ENCODE results near the gene SSPN.

- TF ChIP-seq ZNF384 (IDR thresholded peaks at IDR 0.05) (no peak), FOXM1 (IDR thresholded peaks at IDR 0.05; ENCODE audit: borderline replicate concordance) (no peak), SUZ12 (IDR thresholded peaks at IDR 0.05) (no peak), BHLHE40 (IDR thresholded peaks at IDR 0.05; ENCODE audit: borderline replicate concordance) (no peak), HDGF (IDR thresholded peaks at IDR 0.05; ENCODE audit: borderline replicate concordance) (no peak), SP1 (IDR thresholded peaks at IDR 0.05) (no peak), ELF4 (IDR thresholded peaks at IDR 0.05) (no peak), L3MBTL2 (conservative IDR thresholded peaks at IDR 0.05) (no peak), CTBP1 (IDR thresholded peaks at IDR 0.05; ENCODE audit: borderline replicate concordance) (no peak), FOXK2 (IDR thresholded peaks at IDR 0.05) (no peak), FOXA1 (IDR thresholded peaks at IDR 0.05) (no peak), NFRKB (IDR thresholded peaks at IDR 0.05) (no peak)
- TF ChIP-seq, protein P1, sequence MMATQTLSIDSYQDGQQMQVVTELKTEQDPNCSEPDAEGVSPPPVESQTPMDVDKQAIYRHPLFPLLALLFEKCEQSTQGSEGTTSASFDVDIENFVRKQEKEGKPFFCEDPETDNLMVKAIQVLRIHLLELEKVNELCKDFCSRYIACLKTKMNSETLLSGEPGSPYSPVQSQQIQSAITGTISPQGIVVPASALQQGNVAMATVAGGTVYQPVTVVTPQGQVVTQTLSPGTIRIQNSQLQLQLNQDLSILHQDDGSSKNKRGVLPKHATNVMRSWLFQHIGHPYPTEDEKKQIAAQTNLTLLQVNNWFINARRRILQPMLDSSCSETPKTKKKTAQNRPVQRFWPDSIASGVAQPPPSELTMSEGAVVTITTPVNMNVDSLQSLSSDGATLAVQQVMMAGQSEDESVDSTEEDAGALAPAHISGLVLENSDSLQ (IDR thresholded peaks at IDR 0.05): no peak
Measured at GRCh38 chr12:26280869-26281268, 85.5 kb downstream of the SSPN start.

All from HEK293T (cell line).